CD4-positive, alpha-beta T cell treated with Interleukin-21 for 1 hour (primary cell): Measurements from ENCODE around the gene SOX30.
"Not testable (repeated sequence)": the region's sequence is repeated elsewhere in the genome, so short reads cannot be mapped to it uniquely, and the experiment has no call there.

ENCODE experiments used
- DNase-seq: peaks from one replicate; pipeline ENCODE4 v3.0.0-alpha.2; 2020

The SOX30 gene

GRCh38 chr5:157652377-157652692 is at the start of gene SOX30:
Gene SOX30, minus strand, starts transcription at chr5:157652438. Its CDS starts 360 bp downstream, at chr5:157652078.
- DNase-seq = no peak

DNA sequence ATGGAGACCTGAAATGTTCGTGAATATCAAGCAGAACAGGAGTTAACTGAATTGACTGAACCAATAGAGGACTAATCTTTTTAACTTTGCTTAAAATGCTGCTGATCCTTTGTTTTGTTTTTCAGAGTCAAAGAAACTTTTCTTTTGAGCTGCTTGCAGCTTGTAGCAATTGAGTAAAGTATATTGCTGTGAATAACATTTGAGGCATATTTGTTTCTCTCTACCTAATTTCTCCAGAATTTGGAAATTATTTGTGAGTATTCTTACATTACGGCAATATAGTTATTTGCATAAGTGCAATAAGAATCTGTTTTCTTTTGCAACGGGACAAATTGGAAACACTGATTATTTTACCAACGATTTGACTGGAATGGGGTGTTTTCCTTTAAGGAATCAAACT is 46.4 kb upstream of the SOX30 start:
- DNase-seq = not testable (repeated sequence)

GRCh38 chr5:157696154-157696553 is 43.9 kb upstream of the SOX30 start:
- DNase-seq = not testable (repeated sequence)

- DNase-seq = not testable (repeated sequence)
Measured at GRCh38 chr5:157693816-157694215, 41.6 kb upstream of the SOX30 start.

DNA sequence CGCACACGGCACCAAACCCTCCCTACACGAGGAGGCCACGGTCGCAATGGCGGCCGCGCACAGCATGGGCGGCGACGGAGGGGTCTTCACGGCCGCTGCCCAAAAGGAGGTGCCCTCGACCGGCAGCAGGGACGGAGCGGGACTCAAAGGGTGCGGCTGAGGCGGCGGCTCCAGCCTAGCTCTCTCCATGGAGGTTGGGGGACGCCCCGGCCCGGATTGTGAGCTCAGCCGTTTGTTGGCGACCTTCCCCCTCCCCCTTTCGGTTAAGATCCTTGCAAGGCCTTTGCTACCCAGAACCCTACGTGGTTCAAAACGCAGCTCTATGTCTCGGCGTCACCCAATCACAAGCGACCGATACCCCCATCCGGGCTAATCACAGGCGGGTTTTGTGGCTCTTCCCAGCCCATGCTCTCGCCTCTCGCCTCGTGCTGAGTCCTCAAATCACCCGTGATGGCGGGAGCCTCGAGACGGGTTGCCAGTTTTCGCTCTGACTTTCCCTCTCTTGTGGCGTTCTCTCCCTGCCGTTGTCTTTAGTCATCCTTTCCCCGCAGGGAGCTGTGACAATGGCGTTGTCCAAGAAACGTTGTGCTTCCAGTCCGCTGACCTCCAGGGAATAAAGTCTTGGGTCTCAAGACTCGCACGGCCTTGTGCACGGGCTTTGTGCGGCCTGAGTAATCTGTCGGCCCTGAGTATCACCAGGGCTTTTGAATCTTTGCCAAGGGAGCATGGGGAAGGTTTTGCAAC is 38.6 kb upstream of the SOX30 start:
- DNase-seq = no peak

DNA sequence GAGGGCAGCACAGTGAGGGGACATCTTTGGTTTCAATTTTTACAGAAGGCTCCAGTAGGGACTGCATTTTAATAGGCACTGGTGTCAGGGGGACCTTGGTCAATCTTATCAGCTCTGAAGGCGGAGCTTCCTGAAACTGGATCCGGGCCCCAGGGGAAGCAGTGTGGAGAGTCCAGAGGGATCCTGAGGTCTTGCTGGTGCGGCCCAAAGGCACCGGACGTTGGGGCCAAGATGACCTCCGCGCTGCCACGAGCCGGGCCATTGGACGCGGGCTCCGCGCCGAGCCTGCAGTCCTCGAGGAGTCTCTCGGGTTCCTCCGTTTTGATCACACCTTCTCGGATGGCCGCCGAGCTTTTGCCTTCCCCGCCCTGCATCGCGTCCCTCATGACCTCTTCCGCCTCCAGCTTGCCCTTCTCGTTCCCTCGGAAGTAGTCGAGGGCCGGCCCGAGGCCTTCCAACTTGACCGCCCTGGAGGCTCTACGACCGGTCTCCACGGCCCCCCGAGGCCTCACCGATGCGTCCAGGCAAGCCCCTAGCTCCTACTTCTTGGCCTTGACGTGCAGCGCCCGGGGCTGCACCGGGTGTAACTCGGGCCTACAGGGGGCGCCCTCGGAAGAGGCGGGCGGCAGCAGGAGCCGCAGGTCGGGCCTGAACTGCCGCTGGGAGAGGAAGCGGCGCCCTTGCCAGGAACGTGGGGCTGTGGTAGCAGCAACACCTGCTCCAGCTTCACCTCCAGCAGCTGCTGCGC is 37.9 kb upstream of the SOX30 start:
- DNase-seq = peak; percentile 30

DNA sequence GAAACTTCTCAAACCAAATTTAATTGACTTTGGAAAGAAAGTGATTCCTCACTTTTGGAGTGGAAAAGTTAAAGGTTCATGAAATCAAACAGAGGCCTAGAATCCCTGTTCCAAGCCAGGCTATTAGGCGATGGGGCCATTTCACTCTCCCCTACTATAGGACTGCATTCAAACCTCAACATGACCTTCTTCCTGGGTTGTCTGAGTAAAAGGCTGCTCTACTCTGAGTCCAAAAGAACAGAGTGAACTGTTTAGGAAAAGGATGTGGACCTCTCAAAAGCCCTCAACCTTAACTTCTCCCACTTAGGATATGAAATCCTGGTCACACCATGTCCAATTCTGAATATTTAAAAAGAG is 34.9 kb upstream of the SOX30 start:
- DNase-seq = no peak

DNA sequence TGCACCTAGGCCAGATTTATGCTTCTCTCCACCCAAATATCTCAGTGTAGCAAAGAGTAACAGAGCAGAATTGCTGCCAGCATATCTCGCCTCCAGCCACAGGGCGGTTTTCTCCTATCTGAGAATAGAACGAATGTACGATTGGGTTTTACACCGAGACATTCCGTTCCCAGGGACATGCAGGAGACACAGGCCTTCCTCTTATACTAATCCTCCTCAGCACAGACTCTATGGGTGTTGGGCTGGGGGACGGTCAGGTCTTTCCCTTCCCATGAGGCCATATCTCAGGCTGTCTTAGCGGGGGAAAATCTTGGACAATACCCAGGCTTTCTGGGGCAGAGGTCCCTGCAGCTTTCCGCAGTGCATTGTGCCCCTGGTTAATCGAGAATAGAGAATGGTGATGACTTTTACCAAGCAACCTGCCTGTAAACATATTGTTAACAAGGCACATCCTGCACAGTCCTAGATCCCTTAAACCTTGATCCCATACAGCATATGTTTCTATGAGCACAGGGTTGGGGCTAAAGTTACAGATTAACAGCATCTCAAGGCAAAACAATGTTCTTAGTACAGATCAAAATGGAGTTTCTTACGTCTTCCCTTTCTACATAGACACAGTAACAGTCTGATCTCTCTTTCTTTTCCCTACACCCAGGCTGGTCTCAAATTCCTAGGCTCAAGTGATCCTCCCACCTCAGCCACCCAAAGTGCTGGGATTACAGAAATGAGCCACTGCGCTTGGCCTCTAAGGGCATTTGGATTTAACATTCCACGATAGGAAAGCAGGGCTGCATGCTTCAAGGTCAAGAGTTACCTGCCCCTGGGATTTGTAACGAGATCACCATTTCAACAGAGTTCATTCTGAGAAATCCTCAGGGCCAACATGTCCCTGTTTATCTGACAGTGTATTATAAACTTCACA is 34.3 kb upstream of the SOX30 start:
- DNase-seq = not testable (repeated sequence)

DNA sequence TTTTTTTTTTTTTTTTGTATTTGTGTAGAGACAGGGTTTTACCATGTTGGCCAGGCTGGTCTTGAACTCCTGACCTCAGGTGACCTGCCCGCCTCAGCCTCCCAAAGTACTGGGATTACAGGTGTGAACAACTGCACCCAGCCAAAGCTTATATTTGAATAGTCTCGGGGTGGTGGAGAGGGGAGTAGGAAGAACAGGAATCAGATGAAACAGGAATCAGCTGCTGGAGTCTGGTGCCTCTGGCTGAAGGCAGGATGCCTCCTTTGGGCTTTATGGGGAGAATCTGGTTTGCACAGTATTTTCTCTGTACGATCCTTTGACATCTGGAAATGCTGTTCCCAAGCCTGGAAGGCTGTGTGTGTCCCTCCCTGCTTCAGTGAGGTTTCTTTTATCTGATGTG is 30.0 kb upstream of the SOX30 start:
- no peak for DNase-seq

DNA sequence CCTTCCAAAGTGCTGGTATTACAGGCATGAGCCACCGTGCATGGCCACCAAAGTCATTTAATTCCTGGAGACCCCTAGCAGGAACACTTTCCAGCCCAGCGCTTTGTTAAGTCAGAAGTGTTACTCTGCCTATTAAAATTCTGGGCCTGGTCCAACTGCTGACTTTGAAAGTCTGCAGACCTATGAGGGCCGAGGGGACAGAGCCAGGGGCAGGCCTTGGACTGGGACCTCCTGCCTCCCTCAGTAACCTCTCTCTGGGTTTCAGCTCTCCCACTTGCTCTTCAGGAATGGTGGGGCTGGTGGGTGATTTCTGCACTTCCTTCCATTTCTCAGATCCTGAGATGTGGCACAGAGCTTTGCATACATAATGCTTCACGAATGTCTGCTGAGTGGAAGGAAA is 28.8 kb upstream of the SOX30 start:
- DNase-seq = no peak

DNA sequence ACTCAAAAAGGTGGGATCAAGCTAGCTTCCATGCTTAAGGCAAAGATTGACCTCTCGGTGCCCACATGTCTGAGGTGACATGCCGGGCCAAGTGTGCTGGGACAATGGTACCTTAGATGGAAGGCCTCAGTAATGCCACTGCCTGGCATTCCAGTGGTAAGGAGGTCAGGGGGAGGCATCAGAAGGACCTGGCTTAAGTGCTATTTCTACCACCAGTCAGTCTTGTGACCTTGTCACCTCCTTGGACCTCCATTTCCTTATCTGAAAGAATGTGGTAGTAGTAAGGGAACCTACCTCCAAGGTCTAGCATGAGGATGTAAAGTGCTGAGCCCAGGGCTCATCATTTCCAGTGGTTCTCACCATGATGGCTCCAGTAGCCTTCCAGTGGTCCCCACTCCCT is 28.0 kb upstream of the SOX30 start:
- DNase-seq = no peak

DNA sequence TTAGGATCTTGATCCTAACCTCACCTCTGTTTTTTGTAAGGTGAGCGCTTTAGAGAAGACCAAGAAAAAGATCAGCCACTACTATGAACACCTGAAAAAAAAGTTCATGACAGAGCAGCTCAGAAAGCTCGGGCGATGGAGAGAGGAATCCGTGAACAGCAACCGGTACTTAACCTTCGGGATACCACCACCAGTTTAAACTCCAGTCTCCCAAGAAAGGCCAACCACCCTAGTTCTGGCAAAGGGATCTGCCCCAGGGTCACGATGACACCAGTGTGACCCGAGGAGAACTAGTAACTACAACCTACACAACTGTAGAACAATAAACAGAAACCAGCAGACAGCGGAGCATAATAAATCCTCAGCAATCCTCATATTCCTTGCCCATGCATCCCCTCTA is 27.6 kb upstream of the SOX30 start:
- DNase-seq = no peak

DNA sequence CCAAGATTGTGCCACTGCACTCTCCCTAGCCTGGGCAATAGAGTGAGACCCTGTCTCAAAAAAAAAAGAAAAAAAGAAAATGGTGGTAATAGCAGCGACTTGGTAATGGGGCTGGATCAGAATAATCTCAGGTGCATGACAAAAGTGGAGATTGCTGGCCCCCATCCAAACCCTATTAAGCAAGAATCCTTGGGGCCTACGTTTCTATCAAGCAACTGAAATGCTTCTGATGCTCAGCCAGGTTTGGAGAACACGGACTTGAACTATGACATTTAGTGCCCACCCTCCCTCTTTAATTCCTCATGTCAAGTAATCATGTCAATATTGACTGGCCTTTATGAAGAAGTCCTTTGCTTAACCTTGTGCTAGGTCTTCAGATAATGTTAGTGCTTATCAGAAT is 25.7 kb upstream of the SOX30 start:
- DNase-seq = no peak

DNA sequence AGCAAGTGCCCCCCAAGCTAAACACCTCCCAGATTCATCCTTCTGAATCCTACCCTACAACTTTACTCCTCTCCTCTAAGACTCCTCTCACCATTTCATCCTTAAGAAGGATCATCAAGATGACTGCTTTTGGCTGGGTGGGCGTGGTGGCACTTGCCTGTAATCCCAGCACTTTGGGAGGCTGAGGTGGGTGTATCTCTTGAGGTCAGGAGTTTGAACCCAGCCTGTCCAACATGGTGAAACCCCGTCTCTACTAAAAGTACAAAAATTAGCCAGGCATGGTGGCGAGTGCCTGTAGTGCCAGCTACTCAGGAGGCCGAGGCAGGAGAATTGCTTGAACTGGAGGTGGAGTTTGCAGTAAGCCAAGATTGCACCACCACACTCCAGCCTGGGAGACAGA is 22.1 kb upstream of the SOX30 start:
- DNase-seq = not testable (repeated sequence)

DNA sequence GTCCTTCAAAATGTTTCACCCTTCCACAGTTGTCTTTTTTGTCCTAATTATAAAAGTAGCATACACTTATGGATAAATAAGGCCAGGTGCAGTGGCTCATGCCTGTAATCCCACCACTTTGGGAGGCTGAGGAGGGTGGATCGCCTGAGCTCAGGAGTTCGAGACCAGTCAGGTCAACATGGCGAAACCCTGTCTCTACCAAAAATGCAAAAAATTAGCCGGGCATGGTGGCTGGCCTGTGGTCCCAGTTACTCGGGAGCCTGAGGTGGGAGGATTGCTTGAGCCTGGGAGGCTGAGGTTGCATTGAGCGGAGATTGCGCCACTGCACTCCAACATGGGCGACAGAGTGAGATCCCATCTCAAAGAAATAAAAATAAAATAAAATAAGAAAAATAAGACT is 20.7 kb upstream of the SOX30 start:
- DNase-seq = no peak

- DNase-seq = no peak
Measured at GRCh38 chr5:157671592-157672330, 19.5 kb upstream of the SOX30 start.

DNA sequence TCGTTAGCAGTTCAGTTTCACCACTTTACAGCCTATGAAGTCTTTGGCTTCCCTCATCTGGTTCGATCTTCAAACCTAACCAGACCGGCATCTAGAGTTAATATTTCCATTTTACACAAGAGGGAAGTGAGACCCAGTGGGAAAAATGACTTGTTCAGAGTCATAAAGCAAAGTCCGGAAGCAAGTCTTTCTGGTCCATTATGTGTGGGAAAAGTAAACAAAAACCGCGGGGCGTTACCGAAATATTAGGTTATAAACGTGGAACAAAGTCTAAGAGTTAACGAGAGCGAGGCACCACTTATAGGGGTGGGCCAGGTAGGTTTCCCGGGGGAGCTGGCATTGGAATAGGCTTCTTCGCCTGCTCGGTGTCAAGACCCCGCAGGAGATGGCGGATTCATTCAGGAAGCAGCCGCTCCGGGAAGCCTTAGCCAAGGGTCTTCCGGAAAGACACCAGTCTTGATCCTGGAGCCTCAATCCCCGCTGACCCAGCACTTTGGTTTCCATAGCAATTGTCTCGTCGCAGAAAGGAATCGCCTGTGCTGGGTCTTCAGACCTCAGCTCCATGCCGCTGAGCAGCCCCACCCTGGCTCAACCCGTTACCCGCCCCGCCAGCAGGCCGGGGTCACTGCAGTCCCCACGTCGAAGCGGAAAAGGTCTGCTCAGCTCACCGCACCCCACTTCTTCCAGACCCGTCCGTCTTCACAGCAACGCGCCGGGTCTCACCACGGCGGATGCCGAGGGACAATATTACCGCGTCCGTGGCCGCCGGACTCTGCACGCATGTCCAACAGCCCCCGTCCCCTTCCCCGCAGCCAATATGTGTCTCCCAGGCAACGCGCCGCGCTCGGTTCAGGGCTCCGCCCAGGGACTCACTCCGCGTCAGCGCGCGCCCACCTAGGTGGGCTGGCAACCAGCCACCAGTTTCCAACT is 18.7 kb upstream of the SOX30 start, which contains the start of gene C5orf52:
TSS of gene C5orf52 (plus strand) at position 872 of the 930 bp plus-strand sequence. CDS start 82 bp downstream, outside the sequence.
- peak; percentile 13 for DNase-seq

GRCh38 chr5:157669701-157670097 is 17.5 kb upstream of the SOX30 start:
- DNase-seq = no peak

DNA sequence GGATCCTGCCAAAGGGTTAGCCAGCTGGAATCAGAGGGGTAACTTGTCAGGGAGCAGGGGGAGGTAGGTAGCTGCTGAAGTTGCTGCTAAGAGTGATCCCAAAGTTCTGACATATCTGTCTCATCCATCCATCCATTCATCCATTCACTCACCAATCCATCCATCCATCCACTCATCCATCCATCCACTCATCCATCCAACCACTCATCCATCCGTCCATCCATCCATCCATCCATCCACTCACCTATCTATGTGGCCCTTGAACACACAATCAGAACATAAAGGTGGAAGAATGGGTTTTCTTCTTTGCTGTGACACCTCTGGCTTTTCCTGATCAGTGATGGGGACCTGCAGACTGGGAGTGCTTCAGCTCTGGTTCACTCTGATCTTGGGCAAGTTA is 16.1 kb upstream of the SOX30 start:
- no peak for DNase-seq

- DNase-seq = no peak
Measured at GRCh38 chr5:157665467-157666070, 13.3 kb upstream of the SOX30 start.
